Panc1 (cell line): ENCODE measurements around the gene KRT9.
"Not testable (repeated sequence)": the region's sequence is repeated elsewhere in the genome, so short reads cannot be mapped to it uniquely, and the experiment has no call there.

Source experiments
- TF ChIP-seq, protein P1 (sequence below): fragments of 450-650 bp; IDR thresholded peaks from 2 replicates; pipeline ENCODE4 v1.5.1; 2017; ENCODE audit warnings: mild to moderate bottlenecking
- TF ChIP-seq, protein P2 (sequence below), 2 experiments: IDR thresholded peaks; 2 replicates each; pipeline ENCODE4 v1.6.1; 2011 to 2012; ENCODE audit warnings: low read depth in 2 of 2, control low read depth in 1 of 2, low read length in 1 of 2, mild to moderate bottlenecking in 1 of 2, moderate library complexity in 1 of 2; ENCODE audit not compliant: insufficient read depth in 1 of 2

DNA sequence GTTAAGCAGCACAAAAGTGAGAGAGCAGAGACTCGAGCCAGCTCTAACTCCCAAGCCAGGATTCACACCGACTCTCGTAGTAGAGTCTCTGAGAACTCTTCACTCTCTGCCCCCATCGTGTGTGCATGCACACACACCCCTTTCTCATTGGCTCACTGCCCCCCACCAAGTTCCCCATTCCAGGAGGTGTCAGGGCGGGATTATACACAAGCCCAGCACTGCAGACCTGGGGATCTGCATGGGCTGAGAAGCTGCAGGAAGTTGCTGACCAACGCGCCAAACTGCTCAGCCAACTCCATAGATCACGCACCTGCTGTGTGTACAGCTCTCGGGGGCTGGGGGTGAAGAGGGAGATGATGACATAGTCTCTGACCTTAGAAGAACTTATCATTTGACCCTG, 42.9 kb upstream of the KRT9 start:
- TF ChIP-seq, protein P1, sequence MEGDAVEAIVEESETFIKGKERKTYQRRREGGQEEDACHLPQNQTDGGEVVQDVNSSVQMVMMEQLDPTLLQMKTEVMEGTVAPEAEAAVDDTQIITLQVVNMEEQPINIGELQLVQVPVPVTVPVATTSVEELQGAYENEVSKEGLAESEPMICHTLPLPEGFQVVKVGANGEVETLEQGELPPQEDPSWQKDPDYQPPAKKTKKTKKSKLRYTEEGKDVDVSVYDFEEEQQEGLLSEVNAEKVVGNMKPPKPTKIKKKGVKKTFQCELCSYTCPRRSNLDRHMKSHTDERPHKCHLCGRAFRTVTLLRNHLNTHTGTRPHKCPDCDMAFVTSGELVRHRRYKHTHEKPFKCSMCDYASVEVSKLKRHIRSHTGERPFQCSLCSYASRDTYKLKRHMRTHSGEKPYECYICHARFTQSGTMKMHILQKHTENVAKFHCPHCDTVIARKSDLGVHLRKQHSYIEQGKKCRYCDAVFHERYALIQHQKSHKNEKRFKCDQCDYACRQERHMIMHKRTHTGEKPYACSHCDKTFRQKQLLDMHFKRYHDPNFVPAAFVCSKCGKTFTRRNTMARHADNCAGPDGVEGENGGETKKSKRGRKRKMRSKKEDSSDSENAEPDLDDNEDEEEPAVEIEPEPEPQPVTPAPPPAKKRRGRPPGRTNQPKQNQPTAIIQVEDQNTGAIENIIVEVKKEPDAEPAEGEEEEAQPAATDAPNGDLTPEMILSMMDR = not testable (repeated sequence)
- TF ChIP-seq, protein P2, sequence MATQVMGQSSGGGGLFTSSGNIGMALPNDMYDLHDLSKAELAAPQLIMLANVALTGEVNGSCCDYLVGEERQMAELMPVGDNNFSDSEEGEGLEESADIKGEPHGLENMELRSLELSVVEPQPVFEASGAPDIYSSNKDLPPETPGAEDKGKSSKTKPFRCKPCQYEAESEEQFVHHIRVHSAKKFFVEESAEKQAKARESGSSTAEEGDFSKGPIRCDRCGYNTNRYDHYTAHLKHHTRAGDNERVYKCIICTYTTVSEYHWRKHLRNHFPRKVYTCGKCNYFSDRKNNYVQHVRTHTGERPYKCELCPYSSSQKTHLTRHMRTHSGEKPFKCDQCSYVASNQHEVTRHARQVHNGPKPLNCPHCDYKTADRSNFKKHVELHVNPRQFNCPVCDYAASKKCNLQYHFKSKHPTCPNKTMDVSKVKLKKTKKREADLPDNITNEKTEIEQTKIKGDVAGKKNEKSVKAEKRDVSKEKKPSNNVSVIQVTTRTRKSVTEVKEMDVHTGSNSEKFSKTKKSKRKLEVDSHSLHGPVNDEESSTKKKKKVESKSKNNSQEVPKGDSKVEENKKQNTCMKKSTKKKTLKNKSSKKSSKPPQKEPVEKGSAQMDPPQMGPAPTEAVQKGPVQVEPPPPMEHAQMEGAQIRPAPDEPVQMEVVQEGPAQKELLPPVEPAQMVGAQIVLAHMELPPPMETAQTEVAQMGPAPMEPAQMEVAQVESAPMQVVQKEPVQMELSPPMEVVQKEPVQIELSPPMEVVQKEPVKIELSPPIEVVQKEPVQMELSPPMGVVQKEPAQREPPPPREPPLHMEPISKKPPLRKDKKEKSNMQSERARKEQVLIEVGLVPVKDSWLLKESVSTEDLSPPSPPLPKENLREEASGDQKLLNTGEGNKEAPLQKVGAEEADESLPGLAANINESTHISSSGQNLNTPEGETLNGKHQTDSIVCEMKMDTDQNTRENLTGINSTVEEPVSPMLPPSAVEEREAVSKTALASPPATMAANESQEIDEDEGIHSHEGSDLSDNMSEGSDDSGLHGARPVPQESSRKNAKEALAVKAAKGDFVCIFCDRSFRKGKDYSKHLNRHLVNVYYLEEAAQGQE (IDR thresholded peaks at IDR 0.05; ENCODE audit: insufficient read depth in 1 of 2, low read depth in 2 of 2, low read length in 1 of 2) = not testable (repeated sequence)
